Erythroblast (primary cell): Measurements from ENCODE around the gene SF1.

Experiments
- GATA1 ChIP-seq: IDR thresholded peaks from 2 replicates; pipeline ENCODE4 v1.6.1; 2011; ENCODE audit warnings: low read depth, mild to moderate bottlenecking, control low read depth, low read length, moderate library complexity
- POLR2A ChIP-seq: IDR thresholded peaks from 2 replicates; pipeline ENCODE4 v1.6.1; 2011; ENCODE audit warnings: mild to moderate bottlenecking, low read length

DNA sequence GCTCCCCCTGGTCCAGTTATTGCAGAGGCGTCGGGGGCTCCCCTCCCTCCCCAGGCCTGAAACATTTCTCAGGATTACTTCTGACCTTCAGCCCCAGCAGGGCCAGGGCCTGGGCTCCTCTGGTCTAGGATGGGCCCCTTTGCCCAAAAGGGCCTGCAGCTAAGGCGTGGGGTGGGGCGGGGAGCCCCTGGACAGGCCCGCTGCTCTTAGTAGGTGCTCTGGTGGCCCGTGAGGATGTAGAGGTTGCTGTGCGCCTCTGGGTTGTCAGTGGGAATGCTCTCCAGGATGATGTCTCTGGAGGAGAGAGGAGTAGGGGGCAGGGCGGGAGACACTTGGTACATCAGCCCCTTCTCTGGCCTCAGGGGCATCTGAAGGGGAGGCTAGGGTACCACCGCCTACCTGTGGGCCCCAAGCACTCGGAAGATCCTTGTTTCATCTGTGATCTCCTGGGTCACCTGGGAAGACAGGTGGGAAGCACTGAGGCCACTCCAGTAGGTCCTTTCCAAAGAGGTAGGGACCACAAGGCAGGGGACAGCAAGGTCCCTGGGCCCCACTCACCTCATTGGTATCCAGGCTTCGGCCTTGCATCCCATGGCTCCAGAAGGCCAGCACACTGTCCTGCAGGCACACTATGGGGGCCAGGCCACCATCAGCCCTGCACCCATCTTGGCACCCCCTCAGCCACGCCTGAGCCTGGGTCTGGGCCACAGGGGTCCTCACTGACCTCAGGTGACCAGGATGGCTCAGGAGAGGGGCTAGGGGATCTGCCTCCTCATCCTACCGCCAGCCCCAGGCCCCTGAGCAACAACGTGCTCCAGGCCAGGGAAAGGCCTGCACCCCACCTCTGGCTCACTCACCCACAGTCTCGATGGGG, 11.2 kb upstream of the SF1 start:
- TF ChIP-seq POLR2A: no peak
- no peak for TF ChIP-seq GATA1
